Right lobe of liver (tissue), 4 donors: ENCODE data around the gene MPC1L.

Experiments
- CTCF ChIP-seq, 4 donors: fragments of 200-600 bp in 3 of 4; fragments of 450-650 bp in 1 of 4; IDR thresholded peaks; one replicate each; pipeline versions ENCODE4 v1.5.1 to v1.8.0; 2016 to 2022; ENCODE audit warnings: antibody characterized with exemption in 4 of 4, mild to moderate bottlenecking in 2 of 4
- POLR2A ChIP-seq: fragments of 450-650 bp; IDR thresholded peaks from one replicate; pipeline ENCODE4 v1.6.1; 2017; ENCODE audit warnings: antibody characterized with exemption, mild to moderate bottlenecking
- donor health status: DM: no; HTN: no; CAD: no.
- donor health status: DM: no; HTN: no; CAD: no.
- donor health status: DM: no; HTN: yes; CAD: no.

- TF ChIP-seq CTCF (IDR thresholded peaks at IDR 0.05) = no peak
- no peak for TF ChIP-seq POLR2A
These were observed 43.2 kb upstream of the MPC1L start for GRCh38 chrX:40579900-40580536.
